ENCODE results near the gene HYI. TPM values are rescaled to one million over a fixed set of nuclear protein-coding genes. Genes with fewer than 3 reads are reported as not detected.

Gene HYI, protein sequence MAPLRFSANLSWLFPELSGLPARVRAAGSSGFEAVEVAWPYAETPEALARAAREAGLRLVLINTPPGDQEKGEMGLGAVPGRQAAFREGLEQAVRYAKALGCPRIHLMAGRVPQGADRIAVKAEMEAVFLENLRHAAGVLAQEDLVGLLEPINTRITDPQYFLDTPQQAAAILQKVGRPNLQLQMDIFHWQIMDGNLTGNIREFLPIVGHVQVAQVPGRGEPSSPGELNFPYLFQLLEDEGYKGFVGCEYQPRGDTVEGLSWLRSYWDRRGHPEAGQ
- total RNA-seq (2022; extraction: Qiagen RNA extraction): 12.7 to 14.9 TPM (median 14.3 TPM) in 5 replicates

GRCh38 chr1:43453442-43454269 is at the start of gene HYI:
HYI (minus strand) TSS chr1:43453931; CDS start chr1:43453793, 138 bp downstream.

Other genes with a start within 250 kb of the HYI start
- gene TMEM125, start 183.9 kb downstream of the HYI start, total RNA-seq (2022; extraction: Qiagen RNA extraction): 0.14 TPM in 1 of 5 replicates, not detected in the others
- gene C1orf210, start 168.3 kb downstream of the HYI start, total RNA-seq (2022; extraction: Qiagen RNA extraction): not detected in 5 replicates
- gene TIE1, start 152.9 kb downstream of the HYI start, total RNA-seq (2022; extraction: Qiagen RNA extraction): 0.02 to 0.25 TPM (median 0.13 TPM) in 4 of 5 replicates, not detected in the other
- 0.15 to 0.25 TPM (median 0.16 TPM) in 3 of 5 replicates, not detected in the others for gene MPL, start 116.1 kb downstream of the HYI start, total RNA-seq (2022; extraction: Qiagen RNA extraction)
- gene CDC20, start 95.0 kb downstream of the HYI start, total RNA-seq (2022; extraction: Qiagen RNA extraction): 174 to 209 TPM (median 197 TPM) in 5 replicates
- 133 to 155 TPM (median 136 TPM) in 5 replicates for gene ELOVL1, start 85.9 kb downstream of the HYI start, total RNA-seq (2022; extraction: Qiagen RNA extraction)
- 31.6 to 34.1 TPM (median 32.3 TPM) in 5 replicates for gene MED8, start 64.1 kb downstream of the HYI start, total RNA-seq (2022; extraction: Qiagen RNA extraction)
- gene SZT2, start 64.0 kb downstream of the HYI start, total RNA-seq (2022; extraction: Qiagen RNA extraction): 3.6 to 8.7 TPM (median 7.0 TPM) in 5 replicates
- 70.7 to 107 TPM (median 104 TPM) in 5 replicates for gene PTPRF, start 77.0 kb upstream of the HYI start, total RNA-seq (2022; extraction: Qiagen RNA extraction)
- gene KDM4A, start 196.2 kb upstream of the HYI start, total RNA-seq (2022; extraction: Qiagen RNA extraction): 11.8 to 16.2 TPM (median 15.3 TPM) in 5 replicates

All from A549 treated with dexamethasone at 1 μM for 4 hours (cell line).